HG03175 (cell line): ENCODE measurements around the gene IFI30.
"Not testable (repeated sequence)": the region's sequence is repeated elsewhere in the genome, so short reads cannot be mapped to it uniquely, and the experiment has no call there.

ENCODE experiments used
- ATAC-seq: cut with Tn5 transposase; IDR thresholded peaks from one replicate; pipeline ENCODE4 v1.9.1; 2021; ENCODE audit warnings: mild to moderate bottlenecking, moderate library complexity; ENCODE audit not compliant: unreplicated experiment

IFI30 gene

DNA sequence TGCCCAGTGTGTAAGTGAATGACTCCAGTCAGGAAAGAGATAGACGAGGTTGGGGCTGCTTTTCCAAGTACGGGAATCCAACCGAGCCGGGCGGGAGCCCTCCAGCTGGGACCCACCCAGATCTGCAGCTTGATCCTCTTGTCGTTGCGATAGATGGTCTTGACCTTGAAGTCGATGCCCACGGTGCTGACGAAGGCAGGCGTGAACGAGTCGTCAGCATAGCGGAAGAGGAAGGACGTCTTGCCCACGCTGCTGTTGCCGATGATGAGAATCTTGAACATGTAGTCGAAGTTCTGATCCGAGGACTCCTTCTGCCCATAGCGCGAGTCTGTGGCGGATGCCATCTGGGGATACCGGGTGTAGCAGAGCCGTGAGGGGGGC, 28.8 kb downstream of the IFI30 start:
- no peak for ATAC-seq

DNA sequence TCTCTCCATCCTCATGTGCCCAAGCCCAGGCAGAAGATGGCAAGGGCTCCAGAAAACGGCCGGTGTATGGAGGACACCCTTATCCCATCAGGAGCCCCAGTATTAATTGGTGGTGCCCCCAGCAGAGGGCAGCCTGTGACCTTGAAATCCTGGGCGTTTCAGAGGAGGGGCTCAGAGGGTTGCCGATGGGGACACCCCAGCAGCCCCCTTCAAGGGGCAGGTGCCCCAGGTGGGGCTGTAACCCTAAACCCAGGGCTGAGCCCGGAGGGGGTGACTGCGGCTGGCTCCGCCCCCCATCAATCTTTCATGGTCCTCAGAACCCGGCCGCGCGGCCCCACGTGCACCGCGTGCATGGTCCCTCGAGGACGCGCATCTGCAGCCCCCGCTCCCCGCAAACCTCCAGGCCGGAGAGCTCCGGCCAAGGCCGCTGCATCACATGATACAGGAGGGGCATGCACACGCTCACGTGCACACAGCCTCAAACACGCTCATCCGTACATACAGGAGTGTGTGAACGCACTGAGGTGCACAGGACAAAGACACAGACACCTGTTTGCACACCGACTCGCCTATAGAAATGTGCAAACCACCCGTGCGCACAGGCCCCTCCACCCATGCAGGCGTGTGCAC, 29.3 kb downstream of the IFI30 start:
- ATAC-seq = no peak

DNA sequence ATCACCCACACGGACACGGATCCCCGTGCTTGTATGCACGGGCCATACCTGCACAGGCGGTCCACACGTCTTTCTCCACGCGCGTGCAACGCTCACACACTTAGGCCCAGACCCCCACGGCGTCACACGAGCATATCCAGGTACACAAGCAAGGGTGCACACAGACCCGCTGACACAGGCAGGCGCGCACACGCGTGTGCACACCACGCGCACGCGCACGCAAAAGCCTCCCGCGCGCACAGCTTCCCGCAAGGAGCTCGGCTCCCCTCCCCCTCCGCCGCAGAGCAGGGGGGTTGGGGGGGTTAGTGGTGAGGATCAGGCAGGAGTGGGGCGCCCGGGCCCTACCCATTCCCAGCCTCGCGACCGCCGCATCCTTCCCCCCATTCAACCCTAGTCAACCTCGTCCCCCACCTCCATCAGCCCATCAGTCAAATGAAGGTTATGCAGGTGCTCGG, 29.8 kb downstream of the IFI30 start:
- peak; percentile 6 for ATAC-seq

DNA sequence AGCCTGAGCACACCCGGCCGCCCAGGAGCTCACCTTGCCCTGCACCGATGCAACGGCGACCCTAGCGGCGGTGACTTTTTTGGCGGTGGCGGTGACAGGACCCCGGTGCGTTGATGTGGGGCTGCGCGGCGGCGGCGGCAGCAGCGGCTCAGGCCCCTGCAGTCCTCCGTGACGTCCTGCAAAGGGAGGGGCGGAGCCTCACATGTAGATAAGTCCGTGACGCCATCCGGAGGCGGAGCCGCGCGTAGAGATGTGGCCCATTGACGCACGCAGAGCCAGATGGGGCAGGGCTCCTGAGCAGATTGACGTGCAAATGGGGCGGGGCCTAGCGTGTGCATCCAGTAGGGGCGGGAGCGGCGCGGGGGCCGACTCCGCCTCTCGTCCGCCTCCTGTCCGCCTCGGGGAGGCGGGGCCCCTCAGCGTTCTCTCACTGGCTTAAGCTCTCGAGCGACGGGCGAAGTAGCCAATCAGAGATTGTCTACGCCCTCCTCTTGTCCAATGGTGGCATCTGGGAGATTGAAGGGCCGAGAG, 30.3 kb downstream of the IFI30 start, which contains the start of gene RAB3A:
Gene RAB3A, minus strand, starts transcription at position 180 of the 531 bp plus-strand sequence. CDS start 1,302 bp downstream, outside the sequence.
- peak; percentile 90 for ATAC-seq

DNA sequence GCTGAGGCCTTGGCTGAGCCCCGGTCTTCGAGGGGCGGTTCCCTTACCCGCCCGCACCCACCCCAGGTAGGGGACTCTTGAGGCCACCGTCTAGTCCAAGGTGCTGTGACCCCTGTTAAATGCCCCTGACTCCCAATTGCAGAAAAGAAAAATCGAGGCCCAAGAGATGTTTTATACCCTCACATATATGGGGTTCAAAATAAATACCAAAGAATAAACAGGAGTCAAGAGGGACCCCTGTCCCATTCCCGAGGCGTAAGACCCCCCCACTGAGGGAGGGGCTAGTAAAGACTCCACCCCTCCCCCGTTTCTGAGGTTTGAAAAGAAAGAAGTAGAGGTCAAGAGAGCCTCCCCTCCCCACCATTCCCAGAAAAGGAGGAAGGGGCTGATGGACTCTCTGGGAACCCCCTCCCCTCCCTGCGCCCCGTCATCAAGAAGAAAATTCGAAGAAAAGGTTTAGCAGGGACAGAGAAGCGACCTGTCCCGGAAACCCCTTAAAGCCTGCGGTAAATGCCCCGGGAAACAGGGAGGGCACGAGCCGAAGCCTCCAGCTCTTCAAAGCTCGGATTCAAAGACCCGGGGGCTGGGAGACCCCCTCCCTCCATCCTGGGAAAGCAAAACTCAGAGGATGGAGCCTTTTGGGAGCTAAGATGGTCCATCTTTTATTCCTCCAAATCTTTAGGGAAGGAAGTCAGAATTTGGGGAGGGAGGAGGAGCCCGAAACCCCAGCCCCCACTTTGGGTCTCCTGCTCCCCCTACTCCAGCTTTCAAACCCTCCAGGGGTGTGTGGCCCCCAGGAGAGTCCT, 31.0 kb downstream of the IFI30 start:
- peak; percentile 6 for ATAC-seq

DNA sequence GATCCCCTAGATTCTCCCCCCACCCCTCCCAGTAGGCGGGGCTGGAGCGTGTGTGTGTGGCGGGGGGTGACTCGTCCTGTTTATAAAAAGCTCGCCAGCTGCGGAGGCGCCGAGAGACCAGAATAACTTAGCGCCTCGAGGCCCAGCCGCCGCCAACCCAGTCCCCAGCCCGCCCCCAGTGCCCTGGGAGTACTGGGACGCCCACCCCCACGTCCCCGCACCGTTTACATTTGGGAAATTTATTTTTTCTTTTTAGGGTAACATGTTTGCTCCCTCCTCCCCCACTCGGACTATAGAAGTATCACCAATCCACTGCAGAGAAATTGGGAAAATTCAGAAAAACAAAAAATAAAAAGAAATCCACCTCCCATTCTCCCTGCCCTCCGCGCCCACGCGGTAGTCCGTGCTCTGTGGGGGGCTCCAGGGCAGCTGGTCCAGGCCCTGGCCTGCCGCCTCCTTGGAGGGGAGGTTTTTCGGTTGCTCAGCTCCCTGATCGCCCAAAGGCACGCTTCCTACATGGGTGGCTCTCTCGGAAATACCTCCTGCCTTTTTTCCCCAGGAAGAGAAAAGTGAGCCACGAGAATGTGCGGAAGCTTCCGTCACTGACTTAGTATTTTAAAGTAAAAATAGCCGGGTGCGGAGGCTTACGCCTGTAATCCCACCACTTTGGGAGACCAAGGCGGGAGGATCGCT, 31.7 kb downstream of the IFI30 start:
- no peak for ATAC-seq

DNA sequence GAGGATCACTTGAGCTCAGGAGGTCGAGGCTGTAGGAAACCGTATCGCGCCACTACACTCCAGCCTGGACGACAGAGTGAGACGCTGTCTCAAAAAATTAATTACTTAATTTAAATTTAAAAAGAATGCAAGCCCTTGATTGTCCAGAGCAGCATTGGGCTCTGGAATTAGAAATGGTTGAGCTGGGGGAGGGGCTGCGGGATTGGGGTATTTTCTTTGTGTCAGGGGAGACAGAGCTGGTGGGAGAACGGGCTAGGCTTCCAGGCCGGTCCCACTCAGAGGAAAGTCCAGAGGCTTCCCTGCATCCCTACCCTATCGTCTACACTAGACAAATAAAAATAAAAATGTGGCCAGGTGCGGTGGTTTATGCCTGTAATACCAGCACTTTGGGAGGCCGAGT, 32.4 kb downstream of the IFI30 start:
- no peak for ATAC-seq

DNA sequence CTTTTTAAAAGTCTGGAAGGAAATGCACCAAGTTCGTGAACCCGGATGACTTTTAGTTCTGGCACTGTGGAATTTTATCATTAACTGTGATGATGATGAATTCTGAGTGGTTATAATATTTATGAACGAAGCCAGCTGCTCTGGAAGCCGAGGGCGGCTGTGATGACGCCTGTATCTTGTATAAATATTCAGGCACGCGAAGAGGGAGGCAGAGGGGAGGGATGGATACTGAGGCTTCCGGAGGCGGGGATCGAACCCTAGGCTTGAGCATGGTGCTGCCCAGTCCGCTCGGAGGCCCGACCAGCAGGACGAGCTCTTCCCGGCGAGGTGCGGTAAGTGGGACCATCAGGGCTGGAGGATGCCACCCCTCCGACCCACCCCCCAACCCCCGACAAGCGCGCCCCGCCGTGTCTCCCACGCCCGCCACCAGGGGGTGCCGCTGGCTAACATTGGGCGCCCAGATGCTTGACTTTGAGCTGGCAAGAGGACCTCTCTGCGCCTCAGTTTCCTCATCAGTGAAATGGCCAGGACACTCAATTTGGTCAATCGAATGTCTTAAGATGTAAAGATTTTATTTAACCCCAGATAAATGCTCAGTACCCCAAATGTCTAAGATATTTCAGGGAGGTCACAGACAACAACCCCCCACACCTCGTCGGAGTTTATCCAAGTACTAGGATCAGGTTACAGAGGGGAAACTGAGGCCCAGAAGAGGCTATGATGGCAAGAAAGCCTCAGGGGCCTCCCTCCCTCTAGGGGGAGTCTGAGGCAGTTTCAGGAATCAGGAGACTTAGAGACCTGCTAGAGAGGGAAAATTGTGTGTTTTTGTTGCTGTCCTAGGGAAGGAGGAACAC, 34.7 kb downstream of the IFI30 start:
- no peak for ATAC-seq

DNA sequence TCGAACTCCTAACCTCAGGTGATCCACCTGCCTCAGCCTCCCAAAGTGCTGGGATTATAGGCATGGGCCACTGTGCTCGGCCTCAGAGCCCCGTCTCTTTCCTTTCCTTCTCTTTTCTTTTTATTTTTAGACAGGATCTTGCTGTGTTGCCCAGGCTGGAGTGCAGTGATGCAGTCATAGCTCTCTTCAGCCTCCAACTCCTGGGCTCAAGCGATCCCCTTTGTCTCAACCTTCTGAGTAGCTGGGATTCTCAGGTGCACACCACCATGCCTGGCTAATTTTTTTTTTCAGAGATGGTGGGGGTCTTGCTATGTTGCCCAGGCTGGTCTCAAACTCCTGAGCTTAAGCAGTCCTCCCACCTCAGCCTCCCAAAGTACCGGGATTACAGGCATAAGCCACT, 36.3 kb downstream of the IFI30 start:
- not testable (repeated sequence) for ATAC-seq

DNA sequence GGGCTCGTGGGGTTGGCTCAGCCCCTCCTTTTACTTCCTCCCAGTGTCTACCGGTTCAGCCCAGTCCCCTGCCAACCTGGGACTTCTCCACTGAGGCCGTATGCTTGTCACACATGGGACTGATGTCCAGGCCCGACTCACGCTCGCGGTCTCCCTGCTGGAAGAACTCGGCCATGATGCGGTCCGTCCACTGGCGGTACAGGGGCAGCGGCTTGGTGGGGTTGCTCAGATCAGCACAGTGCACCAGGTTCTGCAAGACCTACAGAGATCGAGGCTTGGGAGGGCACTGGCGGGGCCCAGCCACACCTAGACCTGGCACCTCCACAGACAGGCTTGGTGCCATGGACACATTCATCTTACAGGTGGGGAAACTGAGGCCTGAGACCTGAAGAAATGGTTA, 38.1 kb downstream of the IFI30 start:
- ATAC-seq = no peak

DNA sequence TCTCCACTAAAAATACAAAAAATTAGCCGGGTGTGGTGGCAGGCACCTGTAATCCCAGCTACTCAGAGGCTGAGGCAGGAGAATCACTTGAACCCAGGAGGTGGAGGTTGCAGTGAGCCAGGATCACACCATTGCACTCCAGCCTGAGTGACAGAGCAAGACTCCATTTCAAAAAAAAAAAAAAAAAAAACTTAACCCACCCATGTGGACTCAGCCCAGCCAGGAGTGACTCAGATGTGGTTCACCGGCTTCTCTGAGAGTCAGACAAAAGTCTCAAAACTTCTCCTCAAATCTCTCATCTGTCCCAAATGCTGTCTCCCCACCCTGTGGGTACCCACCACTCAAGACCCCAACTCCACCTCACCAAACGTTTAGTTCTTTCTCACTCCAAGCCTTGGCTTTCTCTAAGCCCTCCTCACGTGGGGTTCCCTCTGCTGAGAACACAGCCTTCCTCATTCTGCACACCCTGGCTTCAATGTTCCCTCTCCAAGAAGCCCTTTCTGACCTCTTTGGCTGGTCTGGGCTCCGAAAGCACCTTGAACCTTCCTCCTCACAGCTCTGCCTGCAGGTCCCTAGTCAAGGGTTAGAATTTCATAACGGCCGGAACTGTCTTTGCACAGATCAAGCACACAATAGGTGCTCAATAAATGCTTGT, 41.3 kb downstream of the IFI30 start:
- no peak for ATAC-seq

DNA sequence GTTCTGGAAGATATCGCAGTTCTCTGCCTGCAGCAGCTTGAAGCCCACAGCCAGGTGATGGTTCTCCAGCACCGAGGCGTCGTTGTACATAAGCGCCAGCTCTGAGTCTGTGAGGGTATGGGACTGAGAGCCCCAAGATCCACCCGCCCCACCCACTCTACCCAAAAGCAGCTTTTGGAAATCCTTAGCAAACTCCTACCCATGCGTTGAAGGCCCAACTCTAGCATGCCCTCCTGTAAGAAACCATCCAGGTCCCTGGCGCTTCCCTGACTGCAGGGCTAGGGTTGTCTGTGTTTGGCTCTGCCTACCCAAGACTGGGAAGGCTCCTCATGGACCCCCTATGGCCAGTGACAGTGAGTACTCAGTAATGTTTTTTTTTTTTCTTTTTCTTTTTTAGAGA, 43.2 kb downstream of the IFI30 start:
- ATAC-seq = no peak

DNA sequence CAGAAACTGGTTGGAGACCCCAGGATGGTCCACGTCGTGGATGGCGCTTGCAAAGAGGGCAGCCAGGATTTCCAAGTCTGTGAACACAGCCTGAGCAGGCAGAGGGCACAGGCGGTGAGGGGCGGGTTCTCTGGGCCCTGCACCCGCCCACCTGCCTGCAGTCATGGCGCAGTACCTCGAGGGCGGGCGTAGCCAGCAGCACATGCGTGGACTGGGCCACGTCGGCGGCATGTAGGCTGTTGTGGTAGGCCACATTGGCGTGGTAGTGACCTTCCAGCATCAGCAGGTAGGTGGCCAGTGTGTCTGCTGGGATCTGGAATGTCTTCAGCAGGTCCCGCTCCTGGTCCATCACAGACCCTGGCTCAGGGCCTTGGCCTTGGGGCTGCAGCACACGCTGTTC, 44.5 kb downstream of the IFI30 start:
- ATAC-seq = no peak

DNA sequence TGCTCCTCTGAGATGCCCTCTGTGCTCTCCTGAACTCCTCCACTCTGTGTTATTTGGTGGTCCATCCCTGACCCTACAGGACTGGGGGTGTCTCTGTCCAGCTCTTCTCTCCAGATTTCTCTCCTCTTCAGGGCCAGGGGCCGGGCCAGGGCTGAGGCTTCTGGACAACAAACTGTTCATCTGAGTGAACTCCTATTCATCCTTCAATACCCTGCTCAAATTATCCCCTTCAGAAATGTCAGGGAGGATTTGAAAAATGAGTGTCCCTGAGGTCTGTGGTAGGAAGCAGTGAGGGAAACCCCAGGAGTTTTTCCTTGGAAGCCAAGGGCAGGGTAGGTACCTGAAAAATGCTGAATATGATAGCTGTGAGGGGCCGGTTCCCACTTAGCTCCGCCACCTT, 45.0 kb downstream of the IFI30 start:
- no peak for ATAC-seq

DNA sequence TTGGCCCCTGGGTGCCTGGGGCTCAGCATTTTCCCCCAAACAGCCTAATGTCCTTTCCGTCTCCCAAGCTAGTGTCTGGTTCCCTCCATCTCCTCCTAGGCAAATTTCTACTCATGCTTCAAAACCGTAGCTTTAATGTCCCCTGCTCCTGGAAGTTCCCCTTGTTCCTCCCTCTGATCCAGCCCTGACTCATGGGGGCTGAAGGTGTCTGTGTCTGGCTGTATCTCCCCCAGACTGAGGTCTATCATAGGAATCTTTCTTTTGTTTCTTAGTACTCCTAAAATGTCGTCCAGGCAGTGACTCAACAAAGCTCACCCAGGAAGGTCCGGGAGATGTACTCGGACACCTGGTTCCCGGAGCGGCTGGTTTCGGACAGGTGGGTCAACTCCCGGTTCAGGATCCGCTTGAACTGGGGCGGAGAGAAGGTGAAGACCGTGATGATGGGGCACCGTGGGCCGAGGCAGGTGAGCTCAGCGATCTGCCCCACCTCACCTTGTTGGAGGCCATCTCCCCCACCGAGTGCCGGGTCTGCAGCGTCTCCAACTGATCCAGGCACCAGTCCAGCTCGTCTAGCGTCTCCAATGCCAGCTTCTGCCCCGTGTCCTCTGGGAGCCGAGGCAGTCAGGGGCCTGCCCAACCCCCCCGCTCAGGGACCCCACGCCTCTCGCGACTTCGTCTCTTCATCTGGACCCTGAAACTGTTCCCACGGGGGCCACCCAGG, 46.5 kb downstream of the IFI30 start:
- ATAC-seq = no peak

DNA sequence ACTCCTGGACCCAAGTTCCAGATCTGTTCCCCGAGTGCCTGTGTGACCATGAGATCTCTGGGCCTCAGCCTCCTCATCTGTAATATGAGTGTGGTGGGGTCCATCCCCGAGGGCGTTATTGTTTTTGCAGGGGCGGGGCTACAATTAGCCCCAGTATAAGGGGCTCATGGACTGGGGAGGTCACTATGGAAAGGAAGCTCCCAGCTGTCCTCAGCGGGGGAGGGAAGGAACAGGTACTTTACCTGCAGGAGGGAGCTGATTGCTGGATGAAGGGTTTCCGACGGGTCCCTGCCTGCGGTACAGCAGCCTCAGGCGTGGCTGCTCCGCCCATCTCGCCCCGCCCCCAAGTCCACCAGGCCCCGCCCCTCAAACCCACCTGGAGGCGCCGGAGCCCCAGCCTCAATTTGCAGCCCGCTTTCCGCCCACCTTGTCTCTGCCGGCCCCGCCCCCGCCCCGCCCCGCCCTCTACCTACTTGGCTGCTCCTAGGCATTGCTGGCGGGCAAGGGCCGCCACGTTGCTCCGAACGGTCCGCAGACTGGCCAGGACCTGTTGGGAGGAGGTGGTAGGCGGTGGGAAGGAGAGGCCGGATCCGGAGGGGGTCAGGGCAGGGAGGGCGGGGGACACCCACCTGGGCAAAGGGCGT, 47.1 kb downstream of the IFI30 start:
- ATAC-seq = no peak

DNA sequence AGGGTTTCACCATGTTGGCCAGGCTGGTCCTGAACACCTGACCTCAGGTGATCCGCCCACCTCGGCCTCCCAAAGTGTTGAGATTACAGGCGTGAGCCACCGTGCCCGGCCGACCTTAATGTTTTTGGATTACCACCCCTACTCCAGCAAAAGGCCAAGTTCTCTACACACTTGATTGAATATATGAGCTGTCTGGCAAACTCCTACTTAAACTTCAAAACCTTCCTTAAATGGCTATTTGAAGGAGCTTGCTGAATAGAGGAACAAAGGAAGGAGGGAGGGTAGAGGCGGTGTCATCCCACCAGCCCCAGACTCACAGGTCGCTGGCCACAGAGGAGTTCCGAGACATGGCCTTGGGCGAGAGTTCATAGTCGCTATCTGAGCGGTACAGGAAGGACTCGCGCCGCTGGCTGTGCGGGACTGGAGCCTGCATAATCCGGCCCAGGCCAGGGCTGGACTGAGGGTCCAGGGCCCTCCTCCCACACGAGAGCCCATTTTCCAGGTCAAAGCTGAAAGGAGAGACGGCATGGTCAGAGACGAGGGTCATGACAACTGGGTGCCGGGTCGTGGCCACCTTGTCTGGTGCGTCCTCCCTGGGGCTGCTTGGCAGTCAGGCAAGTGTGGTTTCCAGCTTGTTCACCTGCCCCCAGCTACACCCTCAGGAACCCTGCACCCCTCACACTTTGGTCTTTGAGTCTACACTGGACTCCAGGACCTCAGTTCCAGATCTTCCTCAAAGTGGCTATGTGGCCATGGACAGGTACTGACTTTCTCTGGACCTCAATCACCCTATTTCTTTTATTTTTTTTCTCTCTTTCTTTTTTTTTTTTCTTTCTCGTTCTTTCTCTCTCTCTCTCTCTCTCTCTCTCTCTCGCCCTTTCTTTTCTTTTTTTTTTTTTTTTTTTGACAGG, 48.5 kb downstream of the IFI30 start:
- ATAC-seq = no peak
